Neuronal stem cell (in vitro differentiated cells): ENCODE measurements around the gene SMIM41.

Experiments
- DNase-seq: peaks from one replicate; pipeline ENCODE4 v3.0.0-alpha.2; 2013; ENCODE audit warnings: low spot score
- H2AFZ ChIP-seq: one replicate; pipeline ENCODE4 v1.6.1; 2013; ENCODE audit warnings: mild to moderate bottlenecking, low read length, inconsistent platforms
- H2AK5ac ChIP-seq: 2 replicates; pipeline ENCODE4 v1.6.1; 2013; ENCODE audit warnings: low read depth, mild to moderate bottlenecking, inconsistent platforms, low read length, moderate library complexity, mixed read lengths
- H2BK120ac ChIP-seq: 2 replicates; pipeline ENCODE4 v1.6.1; 2013; ENCODE audit warnings: low read depth, mild to moderate bottlenecking, inconsistent platforms, low read length, moderate library complexity, mixed read lengths
- H2BK12ac ChIP-seq: one replicate; pipeline ENCODE4 v1.6.1; 2013; ENCODE audit warnings: low read length, inconsistent platforms
- H2BK15ac ChIP-seq: 2 replicates; pipeline ENCODE4 v1.6.1; 2013; ENCODE audit warnings: mild to moderate bottlenecking, low read length, inconsistent platforms, mixed read lengths
- H2BK5ac ChIP-seq: one replicate; pipeline ENCODE4 v1.6.1; 2013; ENCODE audit warnings: inconsistent platforms, mild to moderate bottlenecking, low read length, moderate library complexity
- H3K14ac ChIP-seq: one replicate; pipeline ENCODE4 v1.6.1; 2013; ENCODE audit warnings: low read length, inconsistent platforms
- H3K18ac ChIP-seq: 2 replicates; pipeline ENCODE4 v1.6.1; 2013; ENCODE audit warnings: low read length, inconsistent platforms
- H3K23ac ChIP-seq: 2 replicates; pipeline ENCODE4 v1.6.1; 2013; ENCODE audit warnings: low read depth, mild to moderate bottlenecking, mixed read lengths, low read length, inconsistent platforms; ENCODE audit not compliant: poor library complexity
- H3K27ac ChIP-seq: replicated peaks from 3 replicates; pipeline ENCODE4 v1.5.1; 2013; ENCODE audit warnings: low read length, inconsistent platforms
- H3K27me3 ChIP-seq, 3 experiments: 2 replicates each; pipeline ENCODE4 v1.6.1; 2013; ENCODE audit warnings: low read length in 3 of 3, mild to moderate bottlenecking in 2 of 3, inconsistent platforms in 1 of 3, low read depth in 1 of 3, mixed read lengths in 1 of 3, moderate library complexity in 1 of 3; ENCODE audit not compliant: control insufficient read depth in 3 of 3, insufficient read depth in 3 of 3
- H3K36me3 ChIP-seq, 2 donors: replicated peaks in 1 of 2; 2 replicates each; pipeline ENCODE4 v1.6.1; 2013; ENCODE audit warnings: low read length in 2 of 2; ENCODE audit not compliant: control insufficient read depth in 2 of 2, insufficient read depth in 2 of 2
- H3K4ac ChIP-seq: 2 replicates; pipeline ENCODE4 v1.6.1; 2013; ENCODE audit warnings: inconsistent platforms, mild to moderate bottlenecking, low read length, moderate library complexity
- H3K4me1 ChIP-seq, 2 donors: 1 replicate in 1 of 2; 2 replicates in 1 of 2; pipeline ENCODE4 v1.6.1; 2013; ENCODE audit warnings: low read length in 2 of 2, low read depth in 1 of 2; ENCODE audit not compliant: control insufficient read depth in 2 of 2, insufficient read depth in 1 of 2
- H3K4me2 ChIP-seq: one replicate; pipeline ENCODE4 v1.6.1; 2013; ENCODE audit warnings: mild to moderate bottlenecking, low read length, inconsistent platforms; ENCODE audit not compliant: insufficient read depth, poor library complexity, severe bottlenecking
- H3K4me3 ChIP-seq, 2 donors: 2 replicates each; pipeline ENCODE4 v1.5.1; 2013; ENCODE audit warnings: low read length in 2 of 2, mild to moderate bottlenecking in 2 of 2, inconsistent platforms in 1 of 2, moderate library complexity in 1 of 2
- H3K79me1 ChIP-seq: one replicate; pipeline ENCODE4 v1.6.1; 2013; ENCODE audit warnings: low read depth, mild to moderate bottlenecking, inconsistent platforms, low read length, moderate library complexity
- H3K9ac ChIP-seq: one replicate; pipeline ENCODE4 v1.6.1; 2013; ENCODE audit warnings: mild to moderate bottlenecking, low read depth, low read length, inconsistent platforms; ENCODE audit not compliant: poor library complexity
- H3K9me3 ChIP-seq, 2 donors: replicated peaks in 1 of 2; 2 replicates each; pipeline versions ENCODE3 to v1.6.1; 2013; ENCODE audit warnings: low read length in 2 of 2, mild to moderate bottlenecking in 2 of 2, inconsistent platforms in 1 of 2, low read depth in 1 of 2, mixed read lengths in 1 of 2, moderate library complexity in 1 of 2; ENCODE audit not compliant: control insufficient read depth in 2 of 2, insufficient read depth in 1 of 2
- H4K8ac ChIP-seq: one replicate; pipeline ENCODE4 v1.6.1; 2013; ENCODE audit warnings: low read depth, mild to moderate bottlenecking, inconsistent platforms, low read length, moderate library complexity
- H4K91ac ChIP-seq: one replicate; pipeline ENCODE4 v1.6.1; 2013; ENCODE audit warnings: low read length, low read depth, mild to moderate bottlenecking, inconsistent platforms; ENCODE audit not compliant: poor library complexity
- WGBS, 2 donors: extraction: QIAGEN DNeasy Blood & Tissue Kit; methylation state at CpG; one replicate each; pipeline ENCODE4 v1.1.7; 2013; ENCODE audit warnings: missing lambda C conversion rate in 2 of 2, mixed read lengths in 1 of 2; ENCODE audit not compliant: insufficient read length in 2 of 2, insufficient replicate concordance in 1 of 2; ENCODE audit errors: extremely low coverage in 2 of 2; 5-methylcytosine and 5-hydroxymethylcytosine counted together

SMIM41 gene

DNA sequence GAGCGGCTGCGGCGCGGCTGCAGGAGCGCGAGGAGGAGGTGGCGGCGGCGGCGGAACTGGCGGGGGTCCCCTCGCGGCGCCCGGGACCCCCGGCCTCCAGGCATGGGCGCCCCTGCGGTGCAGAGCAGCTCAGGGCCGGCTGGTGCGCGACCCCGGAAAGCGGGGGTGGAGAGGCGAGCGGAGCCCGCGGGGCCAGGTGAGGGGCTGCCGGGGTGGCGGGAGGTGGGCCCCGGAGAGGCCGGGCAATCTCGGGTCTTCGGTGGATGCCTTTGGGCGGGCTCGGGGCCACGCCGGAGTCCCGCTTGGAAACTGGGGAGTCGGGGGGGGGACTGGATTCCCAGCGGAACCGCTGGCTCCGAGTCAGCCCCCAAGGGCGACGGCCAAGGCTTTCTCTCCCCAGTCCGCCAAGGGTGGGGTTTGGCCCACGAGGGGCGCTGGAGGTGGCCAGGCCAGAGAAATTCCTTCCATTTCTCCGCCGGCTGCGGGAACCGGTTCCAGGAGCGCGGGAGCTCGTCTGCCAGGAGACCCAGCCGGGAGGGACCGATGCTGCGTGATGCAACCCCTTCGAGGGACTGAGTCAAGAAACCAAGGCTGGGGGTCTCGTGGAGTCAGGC is 42.1 kb upstream of the SMIM41 start:
- Histone ChIP-seq H4K8ac (no peak overlapping the region), H2AK5ac (peak overlapping the region; percentile 57), H3K4me1 (peaks cover 10 to 17% of the 10 kb centered on the region in 2 donors), H3K14ac (no peak overlapping the region), H3K36me3 (peaks cover 0 to 3% of the 10 kb centered on the region in 2 donors), H3K23ac (peak overlapping the region; percentile 82), H3K4me2 (peak overlapping the region; percentile 80), H3K9ac (peak overlapping the region; percentile 84), H3K79me1 (peaks cover 8% of the 10 kb centered on the region), H2BK15ac (peak overlapping the region; percentile 50), H4K91ac (no peak overlapping the region), H2BK12ac (no peak overlapping the region), H3K27me3 (peaks cover 0 to 26% (median 8%) of the 10 kb centered on the region in 3 experiments), H2AFZ (peak overlapping the region; percentile 95), H3K9me3 (no peaks in the 10 kb centered on the region), H3K27ac (no peak overlapping the region), H2BK120ac (peak overlapping the region; percentile 5), H3K18ac (peak overlapping the region; percentile 94), H3K4me3 (peak overlapping the region; percentile 72 to 94), H2BK5ac (peak overlapping the region; percentile 84), H3K4ac (no peak overlapping the region)
- no CpG with 5 or more reads among the region's 59 CpGs for WGBS, 2 donors
- DNase-seq: no peak

DNA sequence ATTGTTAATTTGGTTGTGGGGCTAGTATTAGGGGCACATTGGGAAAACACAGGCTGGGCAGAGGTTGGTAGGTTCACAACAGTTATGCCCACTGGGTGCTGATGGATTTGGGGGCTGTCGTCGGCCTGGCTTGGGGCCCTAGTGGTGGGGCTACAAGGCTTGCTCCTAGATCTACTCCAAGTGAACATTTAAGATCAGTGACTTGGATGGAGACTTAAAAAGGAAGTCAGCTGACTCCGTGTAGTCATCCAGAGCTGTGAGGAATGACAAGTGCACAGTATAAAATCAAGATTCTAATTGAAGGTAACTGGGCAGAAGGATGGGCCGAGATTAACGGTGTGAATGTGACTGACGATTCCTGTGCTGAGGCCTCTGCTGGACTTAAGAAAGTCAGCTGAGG is 41.1 kb upstream of the SMIM41 start:
- peaks cover 0 to 26% (median 8%) of the 10 kb centered on the region in 3 experiments for H3K27me3 ChIP-seq
- no peak overlapping the region for H2AK5ac ChIP-seq
- H4K8ac ChIP-seq: no peak overlapping the region
- no peak overlapping the region for H3K23ac ChIP-seq
- H3K4me3 ChIP-seq: peak overlapping the region; percentile 39 to 72
- no peak overlapping the region for H2BK15ac ChIP-seq
- H3K79me1 ChIP-seq: peaks cover 8% of the 10 kb centered on the region
- no peak for DNase-seq
- H2AFZ ChIP-seq: no peak overlapping the region
- H3K36me3 ChIP-seq: peaks cover 0 to 14% of the 10 kb centered on the region in 2 donors
- H4K91ac ChIP-seq: no peak overlapping the region
- peaks cover 9 to 13% of the 10 kb centered on the region in 2 donors for H3K4me1 ChIP-seq
- WGBS, 2 donors: no CpG with 5 or more reads among the region's 6 CpGs
- H2BK120ac ChIP-seq: no peak overlapping the region
- H2BK5ac ChIP-seq: no peak overlapping the region
- H3K9me3 ChIP-seq: no peaks in the 10 kb centered on the region
- H2BK12ac ChIP-seq: no peak overlapping the region
- peak overlapping the region; percentile 26 for H3K9ac ChIP-seq
- no peak overlapping the region for H3K18ac ChIP-seq
- peak overlapping the region; percentile 36 for H3K4me2 ChIP-seq
- H3K27ac ChIP-seq: no peak overlapping the region
- no peak overlapping the region for H3K4ac ChIP-seq
- H3K14ac ChIP-seq: no peak overlapping the region

GRCh38 chr12:52041035-52041434 is 38.5 kb upstream of the SMIM41 start:
- no peaks in the 10 kb centered on the region for H3K9me3 ChIP-seq
- H3K9ac ChIP-seq: no peak overlapping the region
- DNase-seq: no peak
- H3K14ac ChIP-seq: no peak overlapping the region
- no peak overlapping the region for H3K4me3 ChIP-seq
- H3K27ac ChIP-seq: no peak overlapping the region
- H2BK15ac ChIP-seq: no peak overlapping the region
- no peak overlapping the region for H3K4me2 ChIP-seq
- H2AFZ ChIP-seq: no peak overlapping the region
- no peak overlapping the region for H3K4ac ChIP-seq
- H2BK5ac ChIP-seq: no peak overlapping the region
- peaks cover 9 to 13% of the 10 kb centered on the region in 2 donors for H3K4me1 ChIP-seq
- H2BK12ac ChIP-seq: no peak overlapping the region
- no peak overlapping the region for H3K18ac ChIP-seq
- peaks cover 8% of the 10 kb centered on the region for H3K79me1 ChIP-seq
- no peak overlapping the region for H2AK5ac ChIP-seq
- no peak overlapping the region for H4K8ac ChIP-seq
- no peak overlapping the region for H3K23ac ChIP-seq
- H2BK120ac ChIP-seq: no peak overlapping the region
- no CpG with 5 or more reads among the region's 3 CpGs for WGBS, 2 donors
- H3K27me3 ChIP-seq: peaks cover 0 to 7% (median 0%) of the 10 kb centered on the region in 3 experiments
- peaks cover 4 to 27% of the 10 kb centered on the region in 2 donors for H3K36me3 ChIP-seq
- no peak overlapping the region for H4K91ac ChIP-seq

DNA sequence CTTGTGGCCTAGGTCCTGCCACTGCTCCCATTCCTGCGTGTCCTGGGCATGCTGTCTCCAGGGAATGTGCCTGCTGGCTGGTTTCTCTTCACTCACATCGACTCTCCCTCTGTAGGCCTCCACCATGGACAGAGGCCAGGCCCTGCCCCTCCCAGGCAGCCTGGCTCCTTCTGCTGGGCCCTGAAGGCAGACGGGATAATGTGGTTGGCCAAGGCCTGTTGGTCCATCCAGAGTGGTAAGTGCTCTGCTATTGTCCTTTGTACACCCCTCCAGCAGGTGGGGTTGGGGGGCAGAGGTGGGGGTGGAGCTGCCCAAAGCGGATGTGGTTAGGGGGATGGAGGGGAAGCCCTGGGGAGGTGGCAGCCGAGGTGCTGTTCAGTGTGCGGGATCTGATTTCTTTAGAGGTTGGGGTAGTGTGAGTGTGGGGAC is 37.8 kb upstream of the SMIM41 start:
- Histone ChIP-seq H2BK5ac (no peak overlapping the region), H4K91ac (no peak overlapping the region), H3K9me3 (no peaks in the 10 kb centered on the region), H2AK5ac (no peak overlapping the region), H3K4me1 (peaks cover 6 to 8% of the 10 kb centered on the region in 2 donors), H3K4ac (no peak overlapping the region), H4K8ac (no peak overlapping the region), H3K79me1 (peaks cover 8% of the 10 kb centered on the region), H2AFZ (no peak overlapping the region), H3K4me2 (no peak overlapping the region), H3K23ac (no peak overlapping the region), H2BK12ac (no peak overlapping the region), H3K27me3 (peaks cover 0 to under 1% (median 0%) of the 10 kb centered on the region in 3 experiments), H2BK15ac (no peak overlapping the region), H3K36me3 (peaks cover 6 to 30% of the 10 kb centered on the region in 2 donors), H3K27ac (no peak overlapping the region), H3K18ac (no peak overlapping the region), H3K14ac (peak overlapping the region; percentile 83), H3K9ac (no peak overlapping the region), H3K4me3 (no peak overlapping the region), H2BK120ac (no peak overlapping the region)
- no CpG with 5 or more reads among the region's 6 CpGs for WGBS, 2 donors
- DNase-seq: no peak
